ENCODE results near the gene PCCA.

- TF ChIP-seq CTCF (IDR thresholded peaks at IDR 0.05): no peak
- no peak for TF ChIP-seq MXI1 (IDR thresholded peaks at IDR 0.05; ENCODE audit: low read depth, low read length)
- TF ChIP-seq ELF1 (IDR thresholded peaks at IDR 0.05): no peak
- TF ChIP-seq EP300 (IDR thresholded peaks at IDR 0.05; ENCODE audit: borderline replicate concordance in 1 of 2, low read depth in 1 of 2, low read length in 1 of 2): no peak
- no peak for TF ChIP-seq YY1 (IDR thresholded peaks at IDR 0.05; ENCODE audit: low read depth)
- no peak for TF ChIP-seq GABPA (IDR thresholded peaks at IDR 0.05; ENCODE audit: low read depth)
- no peak for TF ChIP-seq TCF12 (IDR thresholded peaks at IDR 0.05)
- no peak for TF ChIP-seq SMC3 (IDR thresholded peaks at IDR 0.05; ENCODE audit: low read depth, low read length)
- no peak for TF ChIP-seq ZBTB33 (IDR thresholded peaks at IDR 0.05; ENCODE audit: borderline replicate concordance, low read depth)
- no peak for TF ChIP-seq RFX5 (IDR thresholded peaks at IDR 0.05; ENCODE audit: low read length)
These were observed 119.7 kb downstream of the PCCA start for GRCh38 chr13:100208626-100209025.
